GM19397 (cell line): ENCODE results near the gene LAMTOR3.

ENCODE experiments used
- ATAC-seq: cut with Tn5 transposase; IDR thresholded peaks from one replicate; pipeline ENCODE4 v1.9.1; 2021; ENCODE audit warnings: mild to moderate bottlenecking, moderate library complexity; ENCODE audit not compliant: unreplicated experiment

Gene LAMTOR3

GRCh38 chr4:99863804-99864203 lies 30.4 kb downstream of the LAMTOR3 start:
- ATAC-seq = no peak

- ATAC-seq = no peak
Observed at GRCh38 chr4:99861120-99861905, 32.9 kb downstream of the LAMTOR3 start.

GRCh38 chr4:99860521-99860920 lies 33.7 kb downstream of the LAMTOR3 start:
- ATAC-seq = no peak

- ATAC-seq = peak; percentile 62
Observed at GRCh38 chr4:99859618-99860017, 34.6 kb downstream of the LAMTOR3 start.

- no peak for ATAC-seq
Observed at GRCh38 chr4:99857307-99857706, 36.9 kb downstream of the LAMTOR3 start.

GRCh38 chr4:99856166-99856565 lies 38.1 kb downstream of the LAMTOR3 start:
- no peak for ATAC-seq

GRCh38 chr4:99855678-99856077 lies 38.5 kb downstream of the LAMTOR3 start:
- ATAC-seq = peak; percentile 42

- no peak for ATAC-seq
Observed at GRCh38 chr4:99853999-99854398, 40.2 kb downstream of the LAMTOR3 start.

- no peak for ATAC-seq
Observed at GRCh38 chr4:99853190-99853589, 41.0 kb downstream of the LAMTOR3 start.

GRCh38 chr4:99852199-99852749 lies 42.0 kb downstream of the LAMTOR3 start:
- ATAC-seq = no peak

- peak; percentile 38 for ATAC-seq
Observed at GRCh38 chr4:99848591-99849001, 45.6 kb downstream of the LAMTOR3 start.

- peak; percentile 56 for ATAC-seq
Observed at GRCh38 chr4:99847362-99847976, 46.8 kb downstream of the LAMTOR3 start.

GRCh38 chr4:99846891-99847290 lies 47.3 kb downstream of the LAMTOR3 start:
- peak; percentile 0 for ATAC-seq

GRCh38 chr4:99845708-99846469 lies 48.3 kb downstream of the LAMTOR3 start:
- no peak for ATAC-seq

GRCh38 chr4:99845179-99845578 lies 49.0 kb downstream of the LAMTOR3 start:
- ATAC-seq = no peak

GRCh38 chr4:99844048-99844447 lies 50.2 kb downstream of the LAMTOR3 start:
- ATAC-seq = no peak

- ATAC-seq = no peak
Observed at GRCh38 chr4:99843413-99843812, 50.8 kb downstream of the LAMTOR3 start.

GRCh38 chr4:99841129-99841528 lies 53.1 kb downstream of the LAMTOR3 start:
- no peak for ATAC-seq

- no peak for ATAC-seq
Observed at GRCh38 chr4:99838927-99839326, 55.3 kb downstream of the LAMTOR3 start.

GRCh38 chr4:99835942-99836341 lies 58.3 kb downstream of the LAMTOR3 start:
- ATAC-seq = no peak

- ATAC-seq = no peak
Observed at GRCh38 chr4:99834569-99834968, 59.7 kb downstream of the LAMTOR3 start.
